GM19372 (cell line): Measurements from ENCODE around the gene UCN.
"Not testable (repeated sequence)": the region's sequence is repeated elsewhere in the genome, so short reads cannot be mapped to it uniquely, and the experiment has no call there.

ENCODE experiments used
- ATAC-seq: cut with Tn5 transposase; IDR thresholded peaks from one replicate; pipeline ENCODE4 v1.9.1; 2021; ENCODE audit warnings: mild to moderate bottlenecking, low read depth, moderate library complexity; ENCODE audit not compliant: unreplicated experiment

UCN gene

DNA sequence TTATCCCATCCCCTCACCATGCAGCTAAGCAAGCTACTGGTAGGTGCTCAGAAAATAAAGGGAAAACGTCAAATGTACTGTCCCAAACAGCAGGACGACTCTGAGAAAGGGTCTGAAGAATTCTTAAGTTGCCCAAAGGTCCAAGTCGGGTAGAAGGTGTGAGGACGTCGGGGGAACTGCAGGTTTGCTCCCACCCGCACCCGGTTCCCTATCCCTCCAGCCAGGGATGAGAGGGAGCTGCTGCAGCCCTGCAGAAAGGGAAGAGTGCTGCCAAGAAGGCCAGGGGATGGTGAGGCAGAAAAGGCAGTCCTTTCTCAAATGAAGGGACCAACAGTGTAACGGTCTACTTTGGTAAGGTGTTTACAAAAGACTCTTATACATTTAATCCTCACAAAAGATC lies 6.9 kb upstream of the UCN start:
- no peak for ATAC-seq

DNA sequence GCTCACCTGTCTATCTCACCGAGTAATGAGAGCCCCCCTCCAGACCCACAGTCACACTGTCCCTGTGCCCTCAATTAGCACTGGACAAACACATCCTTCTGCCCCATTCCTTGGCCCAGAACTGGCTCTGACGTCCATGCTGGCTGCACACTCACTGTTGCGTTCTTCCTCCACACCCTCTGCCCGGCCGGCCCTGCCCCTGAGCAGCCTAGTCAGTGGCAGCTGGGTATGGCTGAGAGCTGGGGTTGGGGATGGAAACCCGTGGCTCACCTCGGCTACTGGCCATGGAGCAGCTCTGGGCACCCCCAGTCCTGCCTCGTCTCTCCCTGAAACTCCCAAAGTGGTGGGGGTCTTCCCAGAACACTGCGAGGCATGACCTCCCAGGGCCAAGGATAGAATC lies 6.5 kb upstream of the UCN start:
- ATAC-seq, result no peak

DNA sequence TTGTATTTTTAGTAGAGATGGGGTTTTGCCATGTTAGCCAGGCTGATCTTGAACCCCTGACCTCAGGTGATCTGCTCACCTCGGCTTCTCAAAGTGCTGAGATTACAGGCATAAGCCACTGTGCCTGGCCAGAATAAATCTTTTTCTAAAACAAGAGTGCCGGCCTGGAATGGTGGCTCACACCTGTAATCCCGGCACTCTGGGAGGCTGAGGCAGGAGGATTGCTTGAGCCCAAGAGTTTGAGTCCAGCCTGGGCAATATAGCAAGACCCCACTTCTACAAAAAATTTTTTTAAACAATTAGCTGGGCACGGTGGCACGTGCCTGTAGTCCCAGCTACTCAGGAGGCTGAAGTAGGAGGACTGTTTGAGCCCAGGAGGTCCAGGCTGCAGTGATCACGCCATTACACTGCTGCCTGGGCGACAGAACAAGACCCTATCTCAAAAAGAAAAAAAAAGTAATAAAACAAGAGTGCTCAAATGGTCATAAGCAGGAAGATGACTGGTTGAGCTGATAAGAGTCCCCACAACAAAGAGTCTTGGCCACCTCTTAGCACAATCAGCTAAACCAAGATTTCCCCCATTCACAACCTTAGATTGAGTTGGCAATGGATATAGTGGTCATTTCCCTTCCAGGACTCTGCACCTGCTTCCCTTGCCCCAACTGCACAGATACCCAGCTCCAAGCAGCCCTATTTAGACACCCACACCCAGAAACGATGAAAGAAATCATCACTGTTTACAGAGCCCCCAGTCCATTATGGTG lies 5.8 kb upstream of the UCN start:
- no peak for ATAC-seq

DNA sequence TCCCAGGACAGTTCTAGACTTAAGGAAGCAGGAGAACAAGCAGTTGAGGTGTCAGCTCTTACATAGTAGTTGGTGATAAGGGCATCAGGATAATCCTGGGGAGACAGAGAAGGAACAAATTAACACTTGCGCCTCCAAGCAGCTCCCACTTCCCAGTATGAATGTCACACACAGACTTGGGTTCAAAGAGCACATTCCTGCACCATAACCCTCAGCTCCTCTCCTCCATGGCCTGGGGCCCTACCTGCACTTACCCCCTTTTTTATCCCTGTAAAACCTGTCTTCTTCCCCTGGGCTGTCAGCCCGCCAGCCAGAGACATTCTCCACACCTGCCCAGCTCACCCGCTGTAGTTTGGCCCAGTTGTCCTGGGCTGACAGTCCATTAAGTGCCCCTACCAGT lies 3.9 kb upstream of the UCN start:
- ATAC-seq, result no peak

DNA sequence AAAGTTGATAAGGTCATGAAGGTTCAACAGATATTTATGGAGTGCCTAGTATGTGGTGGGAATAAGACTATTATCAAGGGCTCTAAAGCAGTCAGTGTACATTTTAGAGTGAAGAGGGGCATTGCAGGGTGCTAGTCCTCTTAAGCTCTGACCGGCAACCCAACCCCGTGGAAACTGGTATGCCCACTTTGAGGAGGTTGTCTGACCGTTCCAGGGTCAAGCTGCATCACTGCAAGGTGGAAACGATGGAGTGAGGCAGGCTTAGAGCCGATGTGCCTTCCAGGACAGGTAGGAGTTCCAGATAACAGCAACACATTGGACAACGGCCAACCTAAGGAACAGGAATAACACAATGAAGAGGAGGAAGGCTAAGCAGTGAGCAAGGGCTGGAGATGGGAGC lies 1.4 kb upstream of the UCN start:
- ATAC-seq, result no peak

DNA sequence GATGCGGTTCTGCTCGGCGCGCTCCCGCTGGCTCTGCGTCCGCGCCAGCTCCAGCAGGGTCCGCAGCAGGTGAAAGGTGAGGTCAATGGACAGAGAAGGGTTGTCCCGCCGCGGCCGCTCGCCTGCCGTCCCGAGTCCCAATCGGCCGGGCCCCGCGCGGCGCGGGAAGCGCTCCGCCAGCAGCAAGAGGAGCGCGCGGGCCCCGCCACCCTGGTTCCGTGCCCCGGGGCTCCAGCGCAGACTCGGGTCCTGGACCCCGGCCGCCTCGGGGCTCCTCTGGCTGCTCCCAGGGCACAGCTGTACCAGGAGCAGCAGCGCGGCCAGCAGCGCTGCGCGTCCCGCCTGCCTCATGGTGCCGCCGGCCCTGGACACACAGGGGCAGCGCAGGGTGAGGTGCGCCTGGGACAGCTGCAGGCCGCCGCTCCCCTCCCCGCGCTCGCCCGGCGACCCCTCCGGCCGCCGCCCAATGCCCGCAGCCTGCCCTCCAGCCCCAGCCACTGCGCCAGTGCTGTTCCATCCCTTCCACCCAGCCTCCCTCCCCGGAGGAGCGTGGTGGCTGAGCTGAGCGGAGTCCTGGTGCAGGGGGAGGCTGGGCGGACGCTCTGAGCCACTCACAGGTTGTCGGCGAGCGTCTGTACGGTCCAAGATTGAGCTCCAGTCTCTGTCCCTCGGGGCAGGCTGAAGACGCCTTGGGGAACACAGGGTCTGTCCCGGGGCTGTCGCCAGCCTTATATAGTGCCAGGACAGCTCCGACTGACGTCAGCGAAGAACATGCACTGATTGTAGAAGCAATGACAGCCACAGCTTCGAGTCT lies 493 bp downstream of the UCN start:
- no peak for ATAC-seq

DNA sequence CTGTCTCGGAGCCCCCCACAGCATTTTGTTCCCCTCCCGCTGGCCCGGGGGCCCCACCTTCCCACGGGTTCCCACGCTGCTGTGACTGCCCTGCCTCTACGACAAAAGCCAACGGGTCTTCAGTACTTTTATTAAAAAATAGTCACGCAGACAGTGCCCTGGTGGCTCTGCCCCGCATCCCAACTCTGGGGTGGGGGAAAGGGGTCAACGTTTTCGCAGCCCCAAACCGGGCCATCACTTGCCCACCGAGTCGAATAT lies 1.0 kb downstream of the UCN start:
- ATAC-seq, result no peak

DNA sequence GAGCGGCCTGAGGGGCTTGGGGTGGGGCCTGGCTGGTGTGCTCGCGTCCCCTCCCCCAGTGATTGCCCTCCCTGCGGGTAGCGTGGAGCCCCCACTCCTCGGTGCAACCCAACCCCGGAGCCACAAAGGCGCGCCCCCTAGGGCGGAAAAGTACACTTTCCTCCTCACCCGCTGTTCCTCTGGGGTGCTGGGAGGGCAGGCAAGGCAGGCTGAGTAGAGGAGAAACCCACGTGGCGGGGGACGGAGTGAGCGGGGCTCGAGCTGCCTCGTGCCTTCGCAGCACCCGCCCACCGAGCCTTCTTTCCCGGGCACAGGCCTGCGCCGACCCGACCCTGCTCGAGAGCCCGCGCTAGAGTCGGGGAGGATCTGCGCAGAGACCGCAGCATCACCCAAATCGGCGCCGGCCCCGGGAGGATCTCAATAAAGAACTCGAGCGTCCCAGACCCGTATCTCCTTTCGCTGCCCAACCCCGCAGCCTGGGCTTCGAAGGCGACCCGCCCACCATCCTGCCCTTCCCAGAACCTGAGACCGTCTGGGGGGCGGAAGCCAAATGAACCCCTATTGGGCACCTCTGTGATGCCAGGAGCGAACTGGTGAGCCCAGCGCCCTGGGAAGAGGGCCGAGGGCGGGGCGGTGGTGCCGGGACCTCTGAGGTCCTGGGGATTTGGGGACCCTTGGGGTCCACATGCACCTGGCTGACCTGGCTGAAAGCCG lies 1.5 kb downstream of the UCN start:
- ATAC-seq, result no peak

DNA sequence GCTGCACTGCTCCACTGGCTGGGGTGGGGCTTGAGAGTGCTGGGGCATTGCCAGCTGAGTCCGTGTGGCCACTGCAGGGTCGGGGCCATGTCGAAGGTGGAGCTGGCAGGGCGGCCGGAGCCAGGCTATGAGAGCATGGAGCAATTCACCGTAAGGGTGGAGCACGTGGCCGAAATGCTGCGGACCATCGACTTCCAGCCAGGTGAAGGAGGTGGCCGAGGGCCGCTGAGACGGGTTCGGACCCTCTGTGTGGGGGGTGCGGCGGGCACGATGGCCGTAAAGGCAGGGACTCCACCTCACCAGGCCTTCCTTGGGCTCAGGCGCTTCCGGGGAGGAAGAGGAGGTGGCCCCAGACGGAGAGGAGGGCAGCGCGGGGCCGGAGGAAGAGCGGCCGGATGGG lies 2.1 kb downstream of the UCN start:
- ATAC-seq, result no peak

DNA sequence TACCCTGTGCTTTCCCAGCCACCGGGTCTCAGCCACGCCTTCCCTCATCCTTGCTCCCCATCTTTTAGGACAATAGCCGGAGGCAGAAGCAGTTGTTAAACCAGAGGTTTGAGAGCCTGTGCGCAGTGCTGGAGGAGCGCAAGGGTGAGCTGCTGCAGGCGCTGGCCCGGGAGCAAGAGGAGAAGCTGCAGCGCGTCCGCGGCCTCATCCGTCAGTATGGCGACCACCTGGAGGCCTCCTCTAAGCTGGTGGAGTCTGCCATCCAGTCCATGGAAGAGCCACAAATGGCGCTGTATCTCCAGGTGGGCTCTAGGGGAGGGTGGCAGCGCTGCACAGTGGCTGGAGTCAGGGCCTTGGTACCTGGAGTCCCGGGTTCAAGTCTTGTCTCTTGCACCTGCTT lies 2.7 kb downstream of the UCN start:
- no peak for ATAC-seq

DNA sequence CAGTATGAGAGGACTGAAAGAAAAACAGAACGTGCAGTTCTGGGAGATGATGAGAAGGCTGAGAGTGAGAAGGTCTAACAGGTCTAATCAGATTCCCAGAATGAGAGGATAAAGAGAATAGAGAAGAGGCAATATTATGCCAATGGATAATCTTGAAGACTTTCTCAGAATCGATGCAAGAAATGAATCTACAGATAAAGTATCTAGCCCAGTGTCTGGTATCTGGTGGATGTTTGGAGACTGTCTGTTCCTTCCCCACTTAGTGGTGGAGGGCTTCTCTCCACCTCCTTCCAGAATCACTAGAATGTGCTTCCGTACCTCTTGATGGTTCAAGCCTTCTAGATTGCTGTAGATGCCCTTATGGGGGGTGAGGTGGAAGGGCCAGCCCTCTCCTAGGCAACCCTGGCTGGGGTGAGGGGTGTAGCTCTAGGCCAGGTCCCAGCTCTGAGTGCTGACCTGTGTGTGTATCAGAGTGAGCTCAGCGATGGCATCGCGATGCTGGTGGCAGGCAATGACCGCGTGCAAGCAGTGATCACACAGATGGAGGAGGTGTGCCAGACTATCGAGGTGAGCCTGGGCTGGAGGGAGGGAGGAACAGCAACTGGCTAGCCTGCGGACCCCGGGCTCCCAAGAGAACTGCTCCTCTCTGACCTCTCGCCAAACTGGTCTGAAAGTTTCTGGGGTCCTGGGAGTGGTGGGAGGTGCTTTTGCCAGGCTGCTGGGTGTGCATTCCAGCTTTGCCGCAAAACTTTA lies 3.6 kb downstream of the UCN start:
- ATAC-seq, result no peak

DNA sequence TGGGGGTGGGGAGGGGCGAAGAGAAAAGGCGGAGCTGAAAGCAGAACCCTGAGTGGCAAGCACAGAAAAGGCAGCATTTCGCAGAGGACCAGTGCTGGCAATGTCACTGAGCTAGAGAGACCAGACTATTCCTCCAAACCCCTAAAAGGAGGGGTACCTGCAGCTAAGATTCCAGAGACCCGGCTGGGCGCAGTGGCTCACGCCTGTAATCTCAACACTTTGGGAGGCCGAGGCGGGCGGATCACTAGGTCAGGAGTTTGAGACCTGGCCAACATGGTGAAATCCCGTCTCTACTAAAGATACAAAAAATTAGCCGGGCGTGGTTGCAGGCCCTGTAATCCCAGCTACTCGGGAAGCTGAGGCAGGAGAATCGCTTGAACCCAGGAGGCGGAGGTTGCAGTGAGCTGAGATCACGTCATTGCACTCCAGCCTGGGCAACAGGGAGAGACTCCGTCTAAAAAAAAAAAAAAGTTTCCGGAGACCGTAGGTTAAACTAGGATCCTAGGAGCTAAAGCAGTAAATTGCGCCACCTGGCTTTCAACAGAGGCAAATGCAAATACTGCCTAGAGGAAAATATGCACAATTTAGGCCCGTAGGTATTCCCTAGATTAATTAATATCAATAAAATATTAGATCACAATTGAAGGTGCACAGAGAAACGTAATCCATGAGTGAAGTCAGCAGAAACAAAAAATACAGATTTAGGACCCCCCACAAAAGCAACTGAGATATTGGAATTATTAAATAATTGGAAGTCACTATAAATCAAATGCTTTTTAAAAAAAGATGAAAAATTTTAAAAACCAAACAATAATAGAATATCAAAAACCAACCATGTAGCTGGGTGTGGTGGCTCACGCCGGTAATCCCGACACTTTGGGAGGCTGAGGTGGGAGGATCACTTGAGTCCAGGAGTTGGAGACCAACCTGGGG lies 4.9 kb downstream of the UCN start:
- no peak for ATAC-seq

DNA sequence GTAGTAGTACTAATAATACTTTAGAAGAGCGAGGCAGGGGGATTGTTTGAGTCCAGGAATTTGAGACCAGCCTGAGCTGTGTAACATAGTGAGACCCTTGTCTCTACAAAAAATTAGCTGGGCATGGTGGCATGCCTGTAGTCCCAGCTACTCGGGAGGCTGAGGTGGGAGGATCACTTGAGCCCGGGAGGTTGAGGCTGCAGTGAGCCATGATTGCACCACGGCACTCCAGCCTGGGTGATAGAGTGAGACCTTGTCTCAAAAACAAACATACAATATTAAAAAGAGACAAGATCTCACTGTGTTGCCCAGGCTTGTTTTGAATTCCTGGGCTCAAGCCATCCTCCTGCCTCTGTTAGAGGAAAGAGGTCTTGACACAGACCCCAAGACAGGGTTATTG lies 7.6 kb downstream of the UCN start:
- ATAC-seq, result not testable (repeated sequence)

DNA sequence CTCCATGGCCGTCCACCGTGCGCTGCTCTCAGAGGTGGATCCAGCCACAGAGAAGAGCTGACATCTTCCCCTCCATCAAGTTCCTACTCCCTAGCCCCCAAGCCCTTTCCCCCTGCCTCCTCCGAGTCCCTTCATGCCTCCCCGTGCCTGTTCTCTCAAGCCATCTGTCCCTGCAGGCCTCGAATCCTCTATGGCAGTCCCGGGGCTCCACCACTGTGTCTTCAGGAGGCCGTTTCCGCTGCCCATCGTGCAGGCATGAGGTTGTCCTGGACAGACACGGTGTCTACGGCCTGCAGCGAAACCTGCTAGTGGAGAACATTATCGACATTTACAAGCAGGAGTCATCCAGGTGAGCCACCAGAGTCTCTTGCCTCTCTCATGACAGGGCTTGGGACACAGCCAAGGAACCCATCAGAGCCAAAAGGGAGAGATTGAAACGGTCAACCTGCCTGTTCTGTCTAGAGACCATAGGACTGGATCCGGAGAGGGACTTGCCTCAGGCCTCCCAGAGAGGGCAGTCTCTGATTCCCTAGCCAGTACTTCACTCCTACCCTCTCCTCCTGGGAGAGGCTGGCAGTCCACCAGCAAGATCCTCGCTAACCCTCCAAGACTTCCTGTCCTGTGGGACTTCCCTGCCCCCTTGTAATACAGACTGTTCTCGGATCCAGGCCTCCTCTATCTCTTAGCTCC lies 9.7 kb downstream of the UCN start:
- no peak for ATAC-seq

DNA sequence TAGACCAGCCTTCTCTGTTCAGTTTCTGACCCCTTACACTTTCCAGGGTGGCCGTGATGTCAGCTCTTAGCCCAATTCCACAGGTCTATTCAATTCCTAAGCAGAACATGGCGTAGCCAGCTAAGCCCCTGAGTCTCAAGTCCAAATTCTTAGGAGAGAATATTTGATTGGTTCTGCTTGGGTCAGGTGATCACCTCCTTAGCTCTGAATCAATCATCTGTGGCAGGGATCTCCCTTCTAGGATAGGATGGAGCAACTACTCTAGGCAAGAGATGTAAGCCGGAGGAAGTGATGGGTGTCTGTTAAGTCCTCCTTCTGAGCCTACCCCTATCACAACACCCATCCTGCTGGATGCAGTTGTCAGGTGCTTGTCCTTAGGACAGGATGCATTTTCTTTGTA lies 11.1 kb downstream of the UCN start:
- no peak for ATAC-seq

DNA sequence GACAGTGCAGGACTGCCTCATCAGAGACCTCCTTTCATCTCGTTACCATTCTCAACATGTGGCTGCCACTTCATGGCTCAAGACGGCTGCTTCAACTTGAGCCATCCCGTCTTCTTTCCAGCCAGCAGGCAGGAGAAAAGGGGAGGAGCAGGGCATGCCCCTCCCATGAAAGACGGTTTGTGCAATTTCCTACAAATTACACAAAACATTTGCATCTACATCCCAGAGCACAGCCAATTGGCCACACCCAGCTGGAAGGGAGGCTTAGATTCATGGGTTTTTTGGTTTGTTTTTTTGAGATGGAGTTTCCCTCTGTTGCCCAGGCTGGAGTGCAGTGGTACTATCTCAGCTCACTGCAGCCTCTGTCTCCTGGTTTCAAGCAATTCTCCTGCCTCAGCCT lies 11.8 kb downstream of the UCN start:
- no peak for ATAC-seq

DNA sequence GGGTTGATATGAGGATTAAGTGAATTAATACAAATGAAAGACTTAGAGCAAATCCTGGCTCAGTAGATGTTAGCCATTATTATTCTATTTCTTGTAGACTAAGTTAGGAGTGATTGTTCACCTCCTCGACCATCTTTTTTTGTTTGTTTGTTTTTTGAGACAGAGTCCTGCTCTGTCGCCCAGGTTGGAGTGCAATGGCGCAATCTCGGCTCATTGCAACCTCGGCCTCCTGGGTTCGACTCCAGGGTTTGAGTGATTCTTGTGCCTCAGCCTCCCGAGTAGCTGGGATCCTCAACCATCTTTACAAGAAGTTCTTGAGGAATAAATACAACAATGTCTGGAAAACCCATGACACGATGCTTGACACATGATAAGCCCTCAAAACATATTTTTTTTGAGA lies 13.3 kb downstream of the UCN start:
- no peak for ATAC-seq

DNA sequence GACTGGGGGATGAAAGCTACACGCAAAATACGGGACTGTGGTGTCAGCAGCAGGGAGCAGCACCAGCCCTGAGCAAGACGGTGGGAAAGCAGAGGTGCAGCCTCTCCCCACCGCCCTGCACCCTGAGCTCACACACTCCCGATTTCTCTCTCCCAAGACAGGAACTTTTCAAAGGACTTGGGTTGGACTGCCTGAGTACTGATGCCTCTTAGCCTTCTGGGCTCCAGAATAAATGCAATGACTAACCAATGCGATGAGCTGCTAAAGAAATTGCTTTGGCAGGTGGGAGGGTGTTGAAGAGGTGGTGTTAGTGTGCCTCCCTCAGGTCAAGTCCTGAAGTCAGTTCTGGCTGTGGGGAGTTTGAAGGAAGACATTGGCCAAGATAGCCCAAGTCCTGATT lies 16.4 kb downstream of the UCN start:
- ATAC-seq, result no peak

DNA sequence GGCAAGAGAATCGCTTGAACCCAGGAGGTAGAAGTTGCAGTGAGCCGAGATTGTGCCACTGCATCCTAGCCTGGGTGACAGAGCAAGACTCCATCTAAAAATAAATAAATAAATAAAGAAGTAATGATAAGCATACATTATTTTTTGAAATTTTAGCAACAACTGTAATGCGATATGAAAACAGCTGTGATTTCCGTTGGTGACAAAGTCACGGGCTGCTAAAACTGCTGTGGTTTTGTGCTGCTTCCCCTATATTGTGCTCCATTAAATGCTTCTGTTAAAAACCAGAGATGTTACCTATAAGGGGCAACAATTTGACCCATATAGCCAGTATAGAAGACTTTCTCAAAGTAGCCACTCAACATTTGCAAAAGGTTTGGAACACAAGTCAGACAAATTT lies 17.7 kb downstream of the UCN start:
- no peak for ATAC-seq
